Measurements from ENCODE around the gene ARPC4.
A peak's percentile ranks its signal among the peaks of the same experiment; 100 is the strongest.

The ARPC4 gene

DNA sequence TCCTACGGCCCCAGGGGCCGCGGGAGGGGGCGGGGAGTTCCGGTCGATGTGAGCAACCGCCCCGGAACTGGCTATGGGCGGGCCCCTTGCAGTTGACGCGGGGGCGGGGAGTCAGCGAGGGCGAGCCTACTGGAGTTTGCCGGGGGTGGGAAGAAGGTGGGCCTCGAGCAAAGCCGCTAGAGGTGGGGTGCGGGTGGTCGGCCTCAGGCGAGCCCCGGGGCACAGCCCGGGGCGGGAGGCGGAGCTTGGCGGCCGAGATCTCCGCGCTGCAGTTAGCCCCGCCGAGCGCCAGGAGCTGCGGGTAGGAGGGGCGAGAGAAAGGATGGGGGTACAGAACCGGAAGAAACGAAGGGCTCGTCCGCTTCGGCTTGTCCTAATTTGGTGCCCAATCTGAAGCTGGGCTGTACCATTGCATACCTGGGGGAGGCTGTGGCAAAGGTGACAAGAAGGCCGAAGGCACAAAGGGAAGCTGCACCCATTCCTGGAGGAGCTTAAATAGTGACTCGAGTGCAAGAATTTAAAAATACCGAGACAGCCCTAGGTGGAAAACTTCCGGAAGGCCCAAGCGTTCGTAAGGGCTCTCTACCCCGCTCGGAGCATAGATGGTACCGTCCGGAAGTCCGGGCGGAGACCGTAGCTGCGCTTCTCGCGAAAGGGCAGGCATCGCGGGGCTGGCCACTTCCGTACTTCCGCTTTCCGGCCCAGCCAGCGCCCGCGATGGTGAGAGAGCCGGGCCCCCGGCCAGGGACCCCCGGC, at the start of gene ARPC4, which contains the start of gene TADA3:
Gene ARPC4, plus strand, starts transcription at position 678 of the 756 bp plus-strand sequence. Its CDS starts 40 bp downstream, at position 718.
Gene TADA3, minus strand, starts transcription at position 69 of the 756 bp plus-strand sequence. CDS start 1,007 bp downstream, outside the sequence.
- DNase-seq (ENCODE audit: low spot score): peak; percentile 96

DNA sequence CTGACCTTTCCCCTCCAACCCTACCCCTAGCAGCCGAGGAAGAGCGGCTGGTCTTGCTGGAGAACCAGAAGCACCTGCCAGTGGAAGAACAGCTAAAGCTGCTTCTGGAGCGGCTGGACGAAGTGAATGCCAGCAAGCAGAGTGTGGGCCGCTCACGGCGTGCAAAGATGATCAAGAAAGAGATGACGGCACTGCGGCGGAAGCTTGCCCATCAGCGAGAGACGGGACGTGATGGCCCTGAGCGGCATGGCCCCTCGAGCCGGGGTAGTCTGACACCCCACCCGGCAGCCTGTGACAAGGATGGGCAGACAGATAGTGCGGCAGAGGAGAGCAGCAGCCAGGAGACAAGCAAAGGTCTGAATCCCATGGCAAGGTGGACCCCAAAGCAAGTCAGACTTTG, 49.3 kb upstream of the ARPC4 start:
- no peak for DNase-seq (ENCODE audit: low spot score)

DNA sequence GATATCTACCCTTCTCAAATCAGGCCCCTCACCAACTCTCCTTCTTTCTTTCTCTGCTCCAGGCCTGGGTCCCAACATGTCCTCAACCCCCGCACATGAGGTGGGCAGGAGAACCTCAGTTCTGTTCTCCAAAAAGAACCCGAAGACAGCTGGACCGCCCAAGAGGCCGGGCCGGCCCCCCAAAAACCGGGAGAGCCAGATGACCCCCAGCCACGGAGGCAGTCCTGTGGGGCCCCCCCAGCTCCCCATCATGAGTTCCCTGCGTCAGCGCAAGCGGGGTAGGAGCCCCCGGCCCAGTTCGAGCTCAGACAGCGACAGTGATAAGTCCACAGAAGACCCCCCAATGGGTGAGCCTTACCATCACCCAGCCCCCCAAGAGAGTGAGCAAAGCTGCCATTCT, 48.7 kb upstream of the ARPC4 start:
- DNase-seq (ENCODE audit: low spot score): no peak

DNA sequence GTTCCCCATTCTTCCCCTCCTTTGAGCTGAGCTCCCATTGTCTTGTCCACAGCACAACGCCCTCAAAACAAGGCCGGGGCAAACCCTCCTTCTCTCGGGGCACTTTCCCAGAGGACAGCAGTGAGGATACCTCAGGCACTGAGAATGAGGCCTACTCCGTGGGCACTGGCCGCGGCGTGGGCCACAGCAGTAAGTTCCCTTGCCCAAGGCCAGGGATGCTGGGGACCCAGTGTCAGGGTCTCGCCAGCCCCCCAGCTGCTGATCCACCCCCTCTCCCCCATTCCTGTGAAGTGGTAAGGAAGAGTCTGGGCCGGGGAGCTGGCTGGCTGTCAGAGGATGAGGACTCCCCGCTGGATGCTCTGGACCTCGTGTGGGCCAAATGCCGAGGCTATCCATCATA, 47.4 kb upstream of the ARPC4 start:
- DNase-seq (ENCODE audit: low spot score): no peak

DNA sequence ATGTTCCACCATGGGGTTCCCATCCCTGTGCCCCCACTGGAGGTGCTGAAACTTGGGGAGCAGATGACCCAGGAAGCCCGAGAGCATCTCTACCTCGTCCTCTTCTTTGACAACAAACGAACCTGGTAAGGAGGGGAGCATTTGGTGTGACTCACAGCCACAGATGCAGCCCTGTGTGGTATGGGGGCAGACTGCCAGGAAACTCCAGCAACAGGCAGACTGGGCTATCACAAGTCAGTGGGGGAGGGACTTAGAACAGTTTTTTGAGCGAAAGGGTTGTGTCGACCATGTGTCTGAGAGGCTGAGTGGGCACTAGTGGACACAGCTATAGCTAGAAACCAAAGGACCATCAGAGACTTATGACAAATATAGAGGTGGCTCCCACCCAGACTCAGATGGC, 46.6 kb upstream of the ARPC4 start:
- peak; percentile 36 for DNase-seq (ENCODE audit: low spot score)

DNA sequence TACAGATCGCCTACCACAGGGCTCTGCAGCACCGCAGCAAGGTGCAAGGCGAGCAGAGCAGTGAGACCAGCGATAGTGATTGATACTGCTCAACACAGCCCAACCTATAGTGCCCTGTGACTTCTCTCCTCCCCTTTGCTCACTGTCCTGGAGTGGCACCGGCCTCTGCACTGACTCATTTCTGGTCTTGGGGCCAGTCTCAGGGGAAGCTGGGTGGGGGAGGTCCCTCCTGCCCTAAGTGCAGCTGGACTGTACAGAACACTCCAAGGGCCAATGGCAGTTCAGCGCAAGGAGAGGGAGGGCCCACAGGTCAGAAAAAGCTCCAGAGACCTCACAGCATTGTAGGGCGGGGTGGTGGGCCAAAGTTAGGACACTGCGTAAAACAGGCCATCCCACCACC, 45.6 kb upstream of the ARPC4 start:
- DNase-seq (ENCODE audit: low spot score): no peak

DNA sequence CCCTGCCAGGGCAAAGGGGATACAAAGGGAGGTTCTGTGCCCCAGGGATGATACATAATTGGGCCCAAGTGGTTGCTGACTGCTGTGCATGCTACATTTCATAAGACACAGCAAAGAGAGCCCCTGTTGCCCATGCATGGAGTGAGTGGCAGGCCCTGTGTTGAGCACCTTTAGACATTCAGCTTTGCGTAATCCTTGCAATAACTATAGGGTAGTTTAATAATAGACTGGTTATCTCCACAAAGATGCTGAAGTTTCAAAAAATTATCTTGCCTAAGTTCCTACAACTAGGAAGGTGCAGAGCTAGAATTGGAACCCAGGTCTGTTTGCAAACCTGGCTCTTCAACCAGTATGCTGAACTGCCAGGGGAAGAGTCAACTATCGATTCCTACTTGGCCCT, 44.9 kb upstream of the ARPC4 start:
- DNase-seq (ENCODE audit: low spot score): no peak

DNA sequence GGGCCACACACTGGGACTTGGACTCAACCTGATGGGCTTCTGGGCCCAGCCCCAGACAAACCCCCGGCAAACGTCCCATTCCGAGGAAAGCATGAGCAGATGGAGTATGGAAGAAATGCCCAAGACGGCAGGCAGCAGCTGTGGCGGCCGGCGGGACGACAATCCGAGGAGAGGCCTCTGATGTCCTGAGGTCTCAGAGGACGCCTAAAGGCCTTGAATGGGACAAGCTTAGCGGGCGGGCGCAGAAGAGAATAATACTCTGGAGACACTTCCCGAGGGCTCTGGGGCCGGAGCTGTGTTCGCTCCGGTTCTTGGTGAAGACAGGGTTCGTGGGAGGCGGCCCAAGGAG, 43.6 kb upstream of the ARPC4 start:
- DNase-seq (ENCODE audit: low spot score): no peak

DNA sequence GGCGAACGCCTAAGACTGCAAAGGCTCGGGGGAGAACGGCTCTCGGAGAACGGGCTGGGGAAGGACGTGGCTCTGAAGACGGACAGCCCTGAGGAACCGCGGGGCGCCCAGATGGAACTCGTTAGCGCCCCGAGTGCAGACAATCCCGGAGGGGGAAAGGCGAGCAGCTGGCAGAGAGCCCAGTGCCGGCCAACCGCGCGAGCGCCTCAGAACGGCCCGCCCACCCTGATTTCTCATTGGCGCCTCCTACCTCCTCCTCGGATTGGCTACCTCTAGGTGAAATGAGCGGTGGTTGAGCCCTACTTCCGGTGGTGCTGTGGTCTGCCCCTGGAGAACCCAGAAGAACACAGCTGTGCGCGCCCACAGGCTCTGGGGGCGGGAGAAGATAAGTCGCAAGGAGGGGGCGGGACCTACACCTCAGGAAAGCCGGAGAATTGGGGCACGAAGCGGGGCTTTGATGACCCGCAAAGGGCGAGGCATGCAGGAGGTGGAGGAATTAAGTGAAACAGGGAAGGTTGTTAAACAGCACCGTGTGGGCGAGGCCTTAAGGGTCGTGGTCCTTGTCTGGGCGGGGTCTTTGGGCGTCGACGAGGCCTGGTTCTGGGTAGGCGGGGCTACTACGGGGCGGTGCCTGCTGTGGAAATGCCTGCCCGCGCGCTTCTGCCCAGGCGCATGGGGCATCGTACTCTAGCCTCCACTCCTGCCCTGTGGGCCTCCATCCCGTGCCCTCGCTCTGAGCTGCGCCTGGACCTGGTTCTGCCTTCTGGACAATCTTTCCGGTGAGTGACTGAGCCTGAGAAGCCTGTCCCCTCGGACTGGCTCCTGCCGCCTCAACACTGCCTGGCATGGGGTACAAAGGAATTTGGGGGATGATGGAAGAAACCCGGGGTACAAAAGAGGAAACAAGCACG, 43.0 kb upstream of the ARPC4 start, which contains the start of gene OGG1:
Gene OGG1, plus strand, starts transcription at position 308 of the 911 bp plus-strand sequence. Its CDS starts 335 bp downstream, at position 643.
- DNase-seq (ENCODE audit: low spot score): peak; percentile 98

DNA sequence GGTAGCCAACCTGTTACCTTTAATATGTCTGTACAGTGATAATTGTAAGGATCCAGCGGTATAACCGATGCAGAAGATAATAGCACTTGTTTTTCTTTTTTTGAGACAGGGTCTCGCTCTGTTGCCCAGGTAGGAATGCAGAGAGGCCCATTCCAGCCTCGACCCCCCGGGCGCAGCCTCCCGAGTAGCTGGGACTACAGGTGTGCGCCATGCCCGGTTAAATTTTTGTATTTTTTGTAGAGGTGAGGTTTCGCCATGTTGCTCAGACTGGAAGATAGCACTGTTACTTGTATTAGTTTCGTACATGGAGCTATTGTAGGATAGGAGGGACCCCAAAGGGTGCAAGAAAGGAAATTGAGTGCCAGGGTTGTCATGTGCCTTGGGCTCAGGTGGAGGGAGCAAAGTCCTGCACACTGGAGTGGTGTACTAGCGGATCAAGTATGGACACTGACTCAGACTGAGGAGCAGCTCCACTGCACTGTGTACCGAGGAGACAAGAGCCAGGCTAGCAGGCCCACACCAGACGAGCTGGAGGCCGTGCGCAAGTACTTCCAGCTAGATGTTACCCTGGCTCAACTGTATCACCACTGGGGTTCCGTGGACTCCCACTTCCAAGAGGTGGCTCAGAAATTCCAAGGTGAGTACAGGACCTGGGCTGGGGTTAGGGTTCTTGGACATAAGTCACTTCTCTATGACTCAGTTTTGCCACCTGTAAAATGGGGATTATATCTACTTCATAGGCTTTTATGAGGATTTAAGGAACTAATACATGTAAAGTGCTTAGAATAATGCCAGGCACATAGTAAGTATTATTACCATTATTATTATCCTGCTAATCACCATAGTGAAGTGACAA, 42.1 kb upstream of the ARPC4 start:
- peak; percentile 32 for DNase-seq (ENCODE audit: low spot score)

DNA sequence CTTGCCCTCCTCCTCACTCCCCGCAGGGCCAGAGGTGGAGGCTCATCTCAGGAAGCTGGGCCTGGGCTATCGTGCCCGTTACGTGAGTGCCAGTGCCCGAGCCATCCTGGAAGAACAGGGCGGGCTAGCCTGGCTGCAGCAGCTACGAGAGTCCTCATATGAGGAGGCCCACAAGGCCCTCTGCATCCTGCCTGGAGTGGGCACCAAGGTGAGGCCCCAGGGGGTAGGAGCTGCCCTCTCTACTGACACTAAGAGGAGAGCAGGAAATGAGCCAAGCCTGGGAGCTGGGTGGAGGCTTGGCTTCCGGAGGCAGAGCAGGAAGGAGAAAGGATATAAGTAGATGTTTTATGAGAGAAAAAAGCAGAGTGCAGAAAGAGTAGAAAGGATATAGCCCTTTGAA, 38.2 kb upstream of the ARPC4 start:
- no peak for DNase-seq (ENCODE audit: low spot score)

DNA sequence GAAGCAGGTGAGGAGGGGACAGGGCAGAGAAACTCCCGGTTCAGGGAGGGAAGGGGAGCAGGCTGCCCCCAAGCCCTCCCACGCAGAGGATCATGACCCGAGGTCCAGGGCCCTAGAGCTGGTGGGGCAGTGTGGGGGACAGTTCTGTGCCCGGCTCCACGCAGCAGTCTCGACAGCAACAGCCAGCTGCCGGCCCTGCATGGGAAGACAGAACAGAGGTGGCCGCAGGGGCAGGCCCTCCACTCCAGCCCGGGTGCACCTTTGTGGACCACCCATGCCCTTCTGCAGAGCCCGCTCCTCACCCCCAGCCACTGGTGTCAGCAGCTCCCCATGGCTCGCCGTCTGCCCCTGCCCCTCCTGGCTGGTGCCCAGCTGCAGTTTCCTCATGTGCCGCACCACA, 35.5 kb upstream of the ARPC4 start:
- no peak for DNase-seq (ENCODE audit: low spot score)

DNA sequence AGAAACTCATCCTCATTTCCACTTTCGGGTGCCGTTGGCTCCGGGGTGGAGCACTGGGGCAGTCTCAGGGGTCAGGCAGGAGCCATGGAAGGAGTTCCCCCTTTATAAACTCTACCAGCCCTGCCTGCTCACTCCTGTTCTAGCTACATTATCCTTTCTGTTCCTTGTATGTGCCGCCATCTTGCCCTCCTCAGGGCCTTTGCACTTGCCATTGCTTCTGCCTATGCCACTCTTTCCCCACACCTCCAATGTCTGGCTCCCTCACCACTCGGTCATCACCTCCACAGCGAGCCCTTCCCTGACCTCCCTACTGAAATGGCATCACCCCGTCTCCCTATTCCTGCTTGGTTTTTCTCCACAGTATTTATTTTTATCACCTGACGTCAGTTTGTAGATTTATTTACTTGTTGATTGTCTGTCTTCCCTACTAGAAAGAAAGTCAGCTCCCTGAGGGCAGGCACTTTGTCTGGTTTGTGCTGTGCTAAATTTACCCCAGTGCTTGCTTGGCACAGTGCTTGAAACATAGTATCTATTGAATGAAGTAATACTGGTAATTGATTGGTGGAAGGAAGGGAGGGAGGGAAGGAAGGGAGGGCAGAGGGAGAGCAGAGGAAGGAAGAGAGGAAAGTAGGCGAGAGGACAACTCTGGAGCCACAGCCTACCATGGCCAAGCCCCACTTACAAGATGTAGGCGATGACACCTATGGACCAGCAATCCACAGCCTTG, 31.9 kb upstream of the ARPC4 start:
- no peak for DNase-seq (ENCODE audit: low spot score)

DNA sequence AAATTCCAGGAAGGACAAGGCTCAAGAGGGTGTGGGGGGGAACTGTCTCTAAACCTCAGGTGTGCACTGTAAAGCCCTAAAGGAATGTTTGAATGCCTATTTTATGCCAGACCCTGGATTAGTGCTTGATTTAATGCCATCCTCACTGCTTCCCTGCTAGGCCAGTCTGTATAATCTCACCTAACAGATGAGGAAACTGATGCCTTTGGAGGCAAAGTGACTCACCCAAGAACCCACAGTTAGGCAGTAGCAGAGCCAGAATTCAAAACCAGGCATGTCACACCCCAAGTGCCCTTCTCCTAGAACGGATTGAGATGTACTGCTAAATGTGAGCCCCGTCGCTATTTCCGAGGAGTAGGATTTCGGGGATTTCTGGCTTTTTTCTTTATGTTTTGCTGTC, 31.0 kb upstream of the ARPC4 start:
- no peak for DNase-seq (ENCODE audit: low spot score)

DNA sequence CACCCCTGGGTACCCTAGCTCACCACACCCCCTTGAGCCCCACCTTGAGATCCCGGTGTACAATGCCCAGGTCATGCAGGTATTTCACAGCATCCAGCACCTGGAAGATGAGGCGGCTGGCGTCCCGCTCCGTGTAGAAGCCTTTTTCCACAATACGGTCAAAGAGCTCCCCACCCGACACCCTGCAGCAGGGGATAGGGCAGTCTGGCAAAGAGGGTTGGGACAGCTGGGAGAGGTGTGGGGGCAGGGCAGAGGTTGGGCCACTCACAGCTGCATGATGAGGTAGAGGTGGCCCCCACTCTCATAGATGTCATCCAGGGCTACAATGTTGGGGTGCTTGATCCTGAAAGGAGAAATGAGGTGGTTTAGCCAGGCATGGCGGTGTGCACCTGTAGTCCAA, 30.0 kb upstream of the ARPC4 start:
- DNase-seq (ENCODE audit: low spot score): no peak

DNA sequence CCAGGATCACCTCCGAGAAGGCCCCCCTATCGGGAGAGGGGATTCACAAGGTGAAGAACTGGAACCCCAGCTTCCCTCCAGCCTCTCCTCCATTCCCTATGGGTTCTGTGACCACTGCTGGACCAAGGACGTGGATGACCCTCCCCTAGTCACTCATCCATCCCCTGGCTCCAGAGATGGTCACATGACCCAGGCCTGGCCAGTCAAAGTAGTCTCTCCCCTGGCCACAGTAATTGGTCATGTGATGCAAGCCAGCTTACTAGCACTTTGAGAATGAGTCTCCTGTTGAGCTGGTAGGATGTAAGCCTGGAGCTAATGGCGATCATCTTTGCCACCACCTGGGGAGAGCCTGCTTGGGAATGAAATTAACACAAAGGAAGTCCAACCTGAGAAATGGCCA, 27.0 kb upstream of the ARPC4 start:
- DNase-seq (ENCODE audit: low spot score): no peak

DNA sequence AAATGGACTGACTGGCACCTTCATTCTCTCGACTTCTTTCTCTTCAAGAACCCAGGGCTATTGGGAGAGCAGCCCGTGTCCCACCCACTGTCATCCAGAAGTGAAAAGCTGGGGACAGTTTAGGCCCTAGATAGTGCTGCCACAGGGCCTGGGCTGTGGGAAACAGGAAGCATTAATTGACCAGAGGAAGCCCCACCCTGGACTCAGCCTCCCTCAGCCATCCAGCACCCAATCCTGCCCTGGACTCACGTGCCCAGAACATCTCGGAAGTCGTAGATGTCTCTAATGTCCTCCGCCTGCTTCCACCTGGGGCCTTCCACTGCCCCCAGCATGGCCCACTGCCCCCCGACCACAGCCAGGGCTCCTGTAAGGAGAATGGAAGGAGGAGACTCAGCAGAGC, 25.5 kb upstream of the ARPC4 start:
- no peak for DNase-seq (ENCODE audit: low spot score)

DNA sequence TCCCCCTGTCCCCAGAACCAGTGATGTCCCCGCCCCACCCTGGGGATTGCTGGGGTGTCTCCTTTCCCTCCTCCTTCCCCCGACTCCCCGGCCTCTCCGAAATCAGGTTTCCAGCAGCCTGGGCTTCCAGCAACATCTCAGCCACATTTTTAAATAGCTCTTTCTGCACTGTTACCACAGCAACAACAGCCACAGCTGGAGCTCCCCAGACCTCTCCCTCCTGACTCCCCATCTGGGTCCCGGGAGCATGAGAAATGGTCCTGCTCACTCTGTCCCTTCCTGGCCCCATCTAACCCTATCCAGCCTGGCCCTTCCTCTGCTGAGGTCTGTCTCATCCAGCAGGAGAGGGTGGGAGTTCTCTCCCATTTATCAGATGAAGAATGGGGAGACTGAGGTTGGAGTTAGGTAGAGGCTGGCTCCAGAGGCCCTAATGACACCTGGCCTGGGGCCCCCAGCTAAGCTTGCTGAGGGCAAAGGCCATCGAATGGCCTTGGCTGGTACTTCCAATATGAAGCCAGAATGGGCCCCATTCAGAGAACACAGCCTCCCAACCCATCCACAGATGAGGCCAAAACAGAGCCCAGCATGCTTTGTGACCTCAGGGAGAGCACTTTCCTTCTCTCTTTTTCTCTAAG, 24.6 kb upstream of the ARPC4 start:
- no peak for DNase-seq (ENCODE audit: low spot score)

DNA sequence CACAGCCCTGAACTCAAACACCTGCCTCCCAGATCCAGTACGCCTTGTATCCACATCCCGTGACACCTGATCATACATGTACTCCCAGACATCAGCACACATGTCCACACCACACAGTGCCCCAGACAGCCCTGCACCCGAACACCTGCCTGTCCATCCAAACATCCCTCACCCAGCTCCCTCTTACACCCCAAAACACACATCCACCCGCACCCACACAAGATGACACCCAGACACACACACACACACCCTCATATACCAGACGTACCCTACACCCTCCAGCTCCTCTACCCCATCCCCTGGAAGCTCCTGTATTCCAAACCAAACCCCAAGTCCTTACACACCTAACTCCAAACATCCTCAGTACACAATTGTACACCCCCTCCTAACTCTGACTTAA, 23.9 kb upstream of the ARPC4 start:
- DNase-seq (ENCODE audit: low spot score): no peak

DNA sequence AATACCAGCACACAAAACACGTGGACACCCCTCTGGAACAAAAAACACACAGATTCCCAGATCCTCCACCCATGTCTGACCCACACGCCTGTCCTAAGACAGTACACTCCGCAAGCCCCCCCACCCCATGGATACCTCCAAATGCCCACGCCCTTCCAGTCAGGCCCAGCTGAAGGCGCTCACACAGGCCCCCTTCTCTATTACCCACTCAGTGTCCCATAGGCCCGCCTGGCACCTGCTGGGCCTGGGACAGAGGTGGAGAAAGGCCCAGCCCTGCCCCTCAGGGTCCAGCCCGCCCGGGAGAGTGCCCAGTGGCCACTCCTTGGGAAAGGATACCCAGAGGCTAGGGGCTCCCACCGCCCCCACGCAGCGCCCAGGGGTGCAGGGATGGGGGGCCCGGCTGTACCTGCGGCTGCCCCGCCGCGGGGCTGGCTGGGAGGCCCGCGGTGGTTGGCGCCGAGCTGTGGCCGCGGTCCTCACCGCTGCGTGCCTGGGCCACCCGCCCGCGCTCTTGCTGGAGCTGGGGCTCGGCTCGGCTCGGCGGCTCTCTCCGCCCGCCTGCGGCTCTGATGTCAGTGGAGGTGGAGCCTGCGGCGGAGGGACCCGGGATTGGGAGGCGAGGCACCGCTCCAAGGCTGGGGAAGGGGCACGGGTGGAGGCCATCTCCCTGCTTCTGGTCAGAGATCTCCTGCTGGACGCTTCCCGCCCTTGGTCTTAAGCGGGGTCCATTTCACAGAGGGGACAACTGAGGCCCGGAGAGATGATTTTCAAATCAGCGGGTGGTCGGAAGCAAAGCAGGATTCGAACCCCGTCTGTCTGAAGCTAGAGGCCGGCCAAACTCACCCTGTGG, 23.2 kb upstream of the ARPC4 start, which contains the start of gene CAMK1:
Gene CAMK1, minus strand, starts transcription at position 522 of the 850 bp plus-strand sequence. CDS start 2,198 bp downstream, outside the sequence.
- DNase-seq (ENCODE audit: low spot score): peak; percentile 95
